G401.6 (cell line): ENCODE results near the gene S100B.
"Not testable (repeated sequence)": the region's sequence is repeated elsewhere in the genome, so short reads cannot be mapped to it uniquely, and the experiment has no call there.

ENCODE experiments used
- FAIRE-seq: peaks from 2 replicates; lab custom pipeline; 2012; peaks lifted over from hg19 to GRCh38; lab: Jason Lieb, UNC

S100B gene

GRCh38 chr21:46604975-46605766 lies at the start of gene S100B:
Gene S100B (minus strand): TSS chr21:46605082. CDS start chr21:46602415, 2,667 bp downstream.
- no peak for FAIRE-seq

- FAIRE-seq: no peak
Observed at GRCh38 chr21:46651121-46651520, 46.2 kb upstream of the S100B start.

- FAIRE-seq: no peak
Observed at GRCh38 chr21:46650476-46651098, 45.7 kb upstream of the S100B start.

- no peak for FAIRE-seq
Observed at GRCh38 chr21:46649356-46649755, 44.5 kb upstream of the S100B start.

GRCh38 chr21:46648539-46648938 lies 43.7 kb upstream of the S100B start:
- FAIRE-seq: no peak

- no peak for FAIRE-seq
Observed at GRCh38 chr21:46646541-46647154, 41.8 kb upstream of the S100B start.

- no peak for FAIRE-seq
Observed at GRCh38 chr21:46645840-46646239, 41.0 kb upstream of the S100B start.

GRCh38 chr21:46643379-46644177 lies 38.7 kb upstream of the S100B start:
- no peak for FAIRE-seq

- no peak for FAIRE-seq
Observed at GRCh38 chr21:46641656-46642055, 36.8 kb upstream of the S100B start.

GRCh38 chr21:46639489-46640386 lies 34.9 kb upstream of the S100B start:
- peak; percentile 15 for FAIRE-seq

- no peak for FAIRE-seq
Observed at GRCh38 chr21:46637952-46638746, 33.3 kb upstream of the S100B start.

- no peak for FAIRE-seq
Observed at GRCh38 chr21:46636550-46637285, 31.8 kb upstream of the S100B start.

- no peak for FAIRE-seq
Observed at GRCh38 chr21:46636181-46636512, 31.3 kb upstream of the S100B start.

- peak; percentile 48 for FAIRE-seq
Observed at GRCh38 chr21:46635324-46636180, 30.7 kb upstream of the S100B start, which contains the start of gene PRMT2. Gene PRMT2 (plus strand): TSS chr21:46635674. CDS start chr21:46636952, 1,278 bp downstream.

- no peak for FAIRE-seq
Observed at GRCh38 chr21:46634966-46635323, 30.1 kb upstream of the S100B start.

GRCh38 chr21:46634427-46634826 lies 29.5 kb upstream of the S100B start:
- no peak for FAIRE-seq

GRCh38 chr21:46633566-46633965 lies 28.7 kb upstream of the S100B start:
- no peak for FAIRE-seq

- not testable (repeated sequence) for FAIRE-seq
Observed at GRCh38 chr21:46630915-46631314, 26.0 kb upstream of the S100B start.

GRCh38 chr21:46628868-46629267 lies 24.0 kb upstream of the S100B start:
- FAIRE-seq: no peak
